WTC11 (cell line): ENCODE measurements around the gene TEKT5. TPM values are rescaled to one million over a fixed set of nuclear protein-coding genes. Genes with fewer than 3 reads are reported as not detected.
"Not testable (repeated sequence)": the region's sequence is repeated elsewhere in the genome, so short reads cannot be mapped to it uniquely, and the experiment has no call there.

Experiments
- ATAC-seq: fragments of 200-7000 bp; cut with Tn5 transposase; 2 replicates; pipeline ENCODE4 v1.10.0; 2021; ENCODE audit warnings: mild to moderate bottlenecking, moderate library complexity
- CTCF ChIA-PET: fragments of 300-600 bp; sonication (Branson Sonifier 250); formaldehyde crosslinking; loops from one replicate; lab custom pipeline; 2021; ENCODE audit warnings: antibody characterized with exemption; lab: Charles Lee
- POLR2A ChIA-PET: fragments of 350-600 bp; sonication (Branson Sonifier 250); formaldehyde crosslinking; loops from one replicate; lab custom pipeline; 2021; ENCODE audit warnings: antibody characterized with exemption; lab: Charles Lee
- DNase-seq: peaks from one replicate; pipeline ENCODE4 v3.0.0; 2021; ENCODE audit warnings: low spot score
- H3K27ac Mint-ChIP-seq: 2 replicates; pipeline ENCODE4 v1.8.0; 2021; ENCODE audit warnings: mixed read lengths
- H3K27me3 Mint-ChIP-seq: 2 replicates; pipeline ENCODE4 v1.8.0; 2021; ENCODE audit warnings: low read depth, mild to moderate bottlenecking, moderate library complexity, mixed read lengths
- H3K36me3 Mint-ChIP-seq: 2 replicates; pipeline ENCODE4 v1.8.0; 2021; ENCODE audit warnings: mixed read lengths
- H3K4me1 Mint-ChIP-seq: 2 replicates; pipeline ENCODE4 v1.8.0; 2022; ENCODE audit warnings: mixed read lengths
- H3K4me3 Mint-ChIP-seq: 2 replicates; pipeline ENCODE4 v1.8.0; 2021; ENCODE audit warnings: mild to moderate bottlenecking, moderate library complexity, mixed read lengths
- H3K9me3 Mint-ChIP-seq: 2 replicates; pipeline ENCODE4 v1.8.0; 2021; ENCODE audit warnings: mixed read lengths
- AFF4 ChIP-seq: sonication (generic); formaldehyde crosslinking; IDR thresholded peaks from 2 replicates; pipeline ENCODE4 v1.8.1; 2023; ENCODE audit warnings: mild to moderate bottlenecking, missing genetic modification reagents, borderline replicate concordance
- ATF1 ChIP-seq: sonication (generic); formaldehyde crosslinking; IDR thresholded peaks from 2 replicates; pipeline ENCODE4 v1.8.1; 2023; ENCODE audit warnings: mild to moderate bottlenecking, moderate library complexity, missing genetic modification reagents
- CBFB ChIP-seq: sonication (generic); formaldehyde crosslinking; IDR thresholded peaks from 2 replicates; pipeline ENCODE4 v1.8.1; 2022; ENCODE audit warnings: mild to moderate bottlenecking, low read depth, missing genetic modification reagents
- CREM ChIP-seq: sonication (generic); formaldehyde crosslinking; IDR thresholded peaks from 2 replicates; pipeline ENCODE4 v1.8.1; 2022; ENCODE audit warnings: mild to moderate bottlenecking, missing genetic modification reagents, moderate library complexity
- E2F5 ChIP-seq: sonication (generic); formaldehyde crosslinking; IDR thresholded peaks from 2 replicates; pipeline ENCODE4 v1.8.1; 2022; ENCODE audit warnings: mild to moderate bottlenecking, moderate library complexity, missing genetic modification reagents
- NFATC4 ChIP-seq: fragments of 250-450 bp; sonication (Bioruptor Pico); IDR thresholded peaks from 2 replicates; pipeline ENCODE4 v1.9.0; 2021; ENCODE audit warnings: mild to moderate bottlenecking
- NR1H2 ChIP-seq: sonication (generic); formaldehyde crosslinking; IDR thresholded peaks from 2 replicates; pipeline ENCODE4 v1.9.0; 2021; ENCODE audit warnings: mild to moderate bottlenecking, moderate library complexity, missing genetic modification reagents
- PREB ChIP-seq: sonication (generic); formaldehyde crosslinking; IDR thresholded peaks from 2 replicates; pipeline ENCODE4 v1.8.1; 2022; ENCODE audit warnings: mild to moderate bottlenecking, missing genetic modification reagents, moderate library complexity, borderline replicate concordance
- PRRX2 ChIP-seq: fragments of 250-450 bp; sonication (Bioruptor Pico); IDR thresholded peaks from 2 replicates; pipeline ENCODE4 v1.8.0; 2021; ENCODE audit warnings: mild to moderate bottlenecking
- SMAD3 ChIP-seq: sonication (generic); formaldehyde crosslinking; IDR thresholded peaks from 2 replicates; pipeline ENCODE4 v1.8.0; 2022; ENCODE audit warnings: missing genetic modification reagents, mild to moderate bottlenecking, borderline replicate concordance
- TCF7 ChIP-seq: sonication (generic); formaldehyde crosslinking; IDR thresholded peaks from 2 replicates; pipeline ENCODE4 v1.8.0; 2022; ENCODE audit warnings: mild to moderate bottlenecking, low read depth, missing genetic modification reagents, moderate library complexity
- TEAD1 ChIP-seq: sonication (generic); formaldehyde crosslinking; IDR thresholded peaks from 2 replicates; pipeline ENCODE4 v1.8.0; 2022; ENCODE audit warnings: mild to moderate bottlenecking, missing genetic modification reagents
- USF1 ChIP-seq: sonication (generic); formaldehyde crosslinking; IDR thresholded peaks from 2 replicates; pipeline ENCODE4 v1.8.0; 2022; ENCODE audit warnings: mild to moderate bottlenecking, missing genetic modification reagents
- ZBTB21 ChIP-seq: sonication (generic); formaldehyde crosslinking; IDR thresholded peaks from 2 replicates; pipeline ENCODE4 v1.8.1; 2023; ENCODE audit warnings: mild to moderate bottlenecking, missing genetic modification reagents, borderline replicate concordance
- ZNF138 ChIP-seq: sonication (generic); formaldehyde crosslinking; conservative IDR thresholded peaks from 2 replicates; pipeline ENCODE4 v1.8.1; 2022; ENCODE audit warnings: mild to moderate bottlenecking, moderate library complexity, missing genetic modification reagents
- ZNF219 ChIP-seq: sonication (generic); formaldehyde crosslinking; IDR thresholded peaks from 2 replicates; pipeline ENCODE4 v1.8.0; 2023; ENCODE audit warnings: missing genetic modification reagents, mild to moderate bottlenecking, borderline replicate concordance
- ZNF425 ChIP-seq: fragments of 250-450 bp; sonication (Bioruptor Pico); conservative IDR thresholded peaks from 2 replicates; pipeline ENCODE4 v1.9.0; 2021; ENCODE audit warnings: mild to moderate bottlenecking
- ZNF671 ChIP-seq: fragments of 250-450 bp; sonication (Bioruptor Pico); IDR thresholded peaks from 2 replicates; pipeline ENCODE4 v1.8.0; 2021; ENCODE audit warnings: mild to moderate bottlenecking
- total RNA-seq: library from RNA; stranded (reverse); gene quantifications from 3 replicates; pipeline ENCODE4 v1.2.3, GENCODE V29; 2021
- TF ChIP-seq, protein P1 (sequence below): sonication (generic); formaldehyde crosslinking; IDR thresholded peaks from 2 replicates; pipeline ENCODE4 v1.8.1; 2023; ENCODE audit warnings: mild to moderate bottlenecking, moderate library complexity, missing genetic modification reagents
- TF ChIP-seq, protein P2 (sequence below): sonication (generic); formaldehyde crosslinking; IDR thresholded peaks from 2 replicates; pipeline ENCODE4 v1.8.1; 2022; ENCODE audit warnings: low read depth, mild to moderate bottlenecking, moderate library complexity, missing genetic modification reagents, borderline replicate concordance

The TEKT5 gene
- total RNA-seq, 1 experiment from 2014 or later: 1.1 TPM

GRCh38 chr16:10741844-10742243 lies 47.1 kb upstream of the TEKT5 start (continued):
- no peak for TF ChIP-seq ZNF425 (CRISPR knock-in tag)
- no peak for TF ChIP-seq TCF7 (CRISPR knock-in tag)
- no peak for TF ChIP-seq CREM (CRISPR knock-in tag)
- no peak for TF ChIP-seq PRRX2 (CRISPR knock-in tag)
- TF ChIP-seq, protein P1, sequence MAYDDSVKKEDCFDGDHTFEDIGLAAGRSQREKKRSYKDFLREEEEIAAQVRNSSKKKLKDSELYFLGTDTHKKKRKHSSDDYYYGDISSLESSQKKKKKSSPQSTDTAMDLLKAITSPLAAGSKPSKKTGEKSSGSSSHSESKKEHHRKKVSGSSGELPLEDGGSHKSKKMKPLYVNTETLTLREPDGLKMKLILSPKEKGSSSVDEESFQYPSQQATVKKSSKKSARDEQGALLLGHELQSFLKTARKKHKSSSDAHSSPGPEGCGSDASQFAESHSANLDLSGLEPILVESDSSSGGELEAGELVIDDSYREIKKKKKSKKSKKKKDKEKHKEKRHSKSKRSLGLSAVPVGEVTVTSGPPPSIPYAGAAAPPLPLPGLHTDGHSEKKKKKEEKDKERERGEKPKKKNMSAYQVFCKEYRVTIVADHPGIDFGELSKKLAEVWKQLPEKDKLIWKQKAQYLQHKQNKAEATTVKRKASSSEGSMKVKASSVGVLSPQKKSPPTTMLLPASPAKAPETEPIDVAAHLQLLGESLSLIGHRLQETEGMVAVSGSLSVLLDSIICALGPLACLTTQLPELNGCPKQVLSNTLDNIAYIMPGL: no peak
- TF ChIP-seq ZBTB21 (CRISPR knock-in tag): no peak
- no peak for TF ChIP-seq SMAD3
- TF ChIP-seq USF1 (CRISPR knock-in tag): no peak
- TF ChIP-seq ATF1: no peak
- TF ChIP-seq NFATC4 (CRISPR knock-in tag): no peak
- TF ChIP-seq ZNF219 (CRISPR knock-in tag): no peak
- no peak for TF ChIP-seq E2F5
- TF ChIP-seq NR1H2: no peak
- TF ChIP-seq AFF4 (CRISPR knock-in tag): no peak

GRCh38 chr16:10741249-10741648 lies 46.5 kb upstream of the TEKT5 start:
- H3K9me3 Mint-ChIP-seq, DNase-seq, H3K4me3 Mint-ChIP-seq, CTCF ChIA-PET, POLR2A ChIA-PET, H3K27me3 Mint-ChIP-seq, H3K36me3 Mint-ChIP-seq, H3K27ac Mint-ChIP-seq, ATAC-seq: not testable (repeated sequence)
- H3K4me1 Mint-ChIP-seq: peaks cover 11% of the 10 kb centered on the region

DNA sequence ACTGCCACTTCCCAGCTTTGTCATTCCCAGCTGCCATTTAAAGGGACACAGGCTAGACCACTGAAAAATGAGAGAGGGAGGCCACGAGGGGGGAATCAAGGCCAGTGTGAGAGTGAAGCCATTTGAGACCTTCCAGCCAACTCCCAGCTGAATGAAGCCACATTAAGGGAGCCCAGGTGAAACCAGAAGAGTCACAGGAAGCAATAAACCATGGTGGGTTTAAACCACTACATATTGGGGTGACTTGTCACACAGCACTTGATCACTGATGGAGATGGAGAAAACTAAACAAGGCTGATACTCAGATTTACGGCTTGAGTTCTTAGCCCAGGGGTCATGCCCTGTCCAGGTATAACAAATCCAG lies 46.1 kb upstream of the TEKT5 start:
- Mint-ChIP-seq H3K9me3 (no peaks in the 10 kb centered on the region), H3K36me3 (no peaks in the 10 kb centered on the region; the same call in 1 of the 2 replicates), H3K4me1 (peaks cover 11% of the 10 kb centered on the region), H3K27ac (no peak overlapping the region), H3K27me3 (no peaks in the 10 kb centered on the region), H3K4me3 (no peak overlapping the region)
- no peak for DNase-seq
- ChIA-PET POLR2A (no interaction called here), CTCF (no interaction called here)
- ATAC-seq: no peak
- TF ChIP-seq ZNF219 (CRISPR knock-in tag) (no peak), ZNF671 (CRISPR knock-in tag) (no peak), PREB (CRISPR knock-in tag) (no peak), TEAD1 (CRISPR knock-in tag) (no peak), USF1 (CRISPR knock-in tag) (no peak), CBFB (CRISPR knock-in tag) (no peak), ZNF138 (CRISPR knock-in tag) (no peak)
- TF ChIP-seq, protein P2, sequence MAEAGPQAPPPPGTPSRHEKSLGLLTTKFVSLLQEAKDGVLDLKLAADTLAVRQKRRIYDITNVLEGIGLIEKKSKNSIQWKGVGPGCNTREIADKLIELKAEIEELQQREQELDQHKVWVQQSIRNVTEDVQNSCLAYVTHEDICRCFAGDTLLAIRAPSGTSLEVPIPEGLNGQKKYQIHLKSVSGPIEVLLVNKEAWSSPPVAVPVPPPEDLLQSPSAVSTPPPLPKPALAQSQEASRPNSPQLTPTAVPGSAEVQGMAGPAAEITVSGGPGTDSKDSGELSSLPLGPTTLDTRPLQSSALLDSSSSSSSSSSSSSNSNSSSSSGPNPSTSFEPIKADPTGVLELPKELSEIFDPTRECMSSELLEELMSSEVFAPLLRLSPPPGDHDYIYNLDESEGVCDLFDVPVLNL (CRISPR knock-in tag): no peak
